ENCODE measurements around the gene TBL1X.
"Not testable (repeated sequence)": the region's sequence is repeated elsewhere in the genome, so short reads cannot be mapped to it uniquely, and the experiment has no call there.

Gene TBL1X

GRCh38 chrX:9746148-9746888, 281.5 kb downstream of the TBL1X start:
- Mint-ChIP-seq H3K36me3 (peaks cover 6% of the 10 kb centered on the region), H3K27me3 (peaks cover 7% of the 10 kb centered on the region), H3K4me3 (no peak overlapping the region), H3K4me1 (peaks cover 10% of the 10 kb centered on the region), H3K27ac (no peak overlapping the region), H3K9me3 (peaks cover 4% of the 10 kb centered on the region)
- no peak for ATAC-seq (ENCODE audit: low read depth)
- DNase-seq (ENCODE audit: low spot score in 2 of 2): no peak

GRCh38 chrX:9747644-9748043, 282.8 kb downstream of the TBL1X start:
- Mint-ChIP-seq H3K36me3 (peaks cover 6% of the 10 kb centered on the region), H3K4me3 (no peak overlapping the region), H3K27ac (no peak overlapping the region), H3K4me1 (peaks cover 10% of the 10 kb centered on the region), H3K27me3 (peaks cover 7% of the 10 kb centered on the region), H3K9me3 (peaks cover 4% of the 10 kb centered on the region)
- no peak for ATAC-seq (ENCODE audit: low read depth)
- DNase-seq (ENCODE audit: low spot score in 2 of 2): no peak

- H3K4me3 Mint-ChIP-seq: no peak overlapping the region
- H3K36me3 Mint-ChIP-seq: peaks cover 6% of the 10 kb centered on the region
- peaks cover 7% of the 10 kb centered on the region for H3K27me3 Mint-ChIP-seq
- DNase-seq (ENCODE audit: low spot score in 2 of 2) (no peak), ATAC-seq (ENCODE audit: low read depth) (no peak)
- H3K27ac Mint-ChIP-seq: no peak overlapping the region
- H3K9me3 Mint-ChIP-seq: peaks cover 4% of the 10 kb centered on the region
- H3K4me1 Mint-ChIP-seq: peaks cover 10% of the 10 kb centered on the region
Observed at GRCh38 chrX:9749146-9749692, 284.4 kb downstream of the TBL1X start.

DNA sequence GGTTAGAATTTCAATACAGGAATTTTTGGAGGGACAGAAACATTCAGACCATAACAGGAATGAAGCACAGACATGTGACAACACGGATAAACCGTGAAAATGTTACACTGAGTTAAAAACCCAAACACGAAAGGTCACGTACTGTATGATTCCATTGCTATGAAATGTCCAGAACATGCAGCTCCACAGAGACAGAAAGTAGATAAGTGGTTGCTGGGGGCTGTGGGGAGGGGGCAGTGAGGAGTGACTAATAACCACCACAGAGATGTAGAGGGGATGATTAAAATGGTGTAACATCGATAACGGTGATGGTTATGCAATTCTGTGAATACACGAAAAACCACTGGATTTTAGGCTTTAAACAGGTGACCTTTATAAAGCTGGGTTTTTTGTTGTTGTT, 292.5 kb downstream of the TBL1X start:
- no peaks in the 10 kb centered on the region for H3K36me3 Mint-ChIP-seq
- H3K4me1 Mint-ChIP-seq: no peaks in the 10 kb centered on the region
- H3K27ac Mint-ChIP-seq: no peak overlapping the region
- DNase-seq (ENCODE audit: low spot score in 2 of 2) (no peak), ATAC-seq (ENCODE audit: low read depth) (no peak)
- H3K4me3 Mint-ChIP-seq: no peak overlapping the region
- H3K27me3 Mint-ChIP-seq: peaks cover 7% of the 10 kb centered on the region
- H3K9me3 Mint-ChIP-seq: no peaks in the 10 kb centered on the region

GRCh38 chrX:9758021-9758638, 293.3 kb downstream of the TBL1X start:
- ATAC-seq (ENCODE audit: low read depth): no peak

GRCh38 chrX:9759337-9759736, 294.5 kb downstream of the TBL1X start:
- H3K27me3 Mint-ChIP-seq: peaks cover 10% of the 10 kb centered on the region
- H3K4me1 Mint-ChIP-seq: no peaks in the 10 kb centered on the region
- no peak overlapping the region for H3K27ac Mint-ChIP-seq
- H3K4me3 Mint-ChIP-seq: no peak overlapping the region
- no peak for DNase-seq (ENCODE audit: low spot score in 2 of 2)
- no peaks in the 10 kb centered on the region for H3K9me3 Mint-ChIP-seq
- ATAC-seq (ENCODE audit: low read depth): no peak
- no peaks in the 10 kb centered on the region for H3K36me3 Mint-ChIP-seq

More at GRCh38 chrX:9758021-9758638, 293.3 kb downstream of the TBL1X start:
- no peaks in the 10 kb centered on the region for H3K4me1 Mint-ChIP-seq
- H3K9me3 Mint-ChIP-seq: no peaks in the 10 kb centered on the region
- H3K36me3 Mint-ChIP-seq: no peaks in the 10 kb centered on the region
- no peak for DNase-seq (ENCODE audit: low spot score in 2 of 2)
- H3K27me3 Mint-ChIP-seq: peaks cover 8% of the 10 kb centered on the region
- H3K27ac Mint-ChIP-seq: no peak overlapping the region
- no peak overlapping the region for H3K4me3 Mint-ChIP-seq

DNA sequence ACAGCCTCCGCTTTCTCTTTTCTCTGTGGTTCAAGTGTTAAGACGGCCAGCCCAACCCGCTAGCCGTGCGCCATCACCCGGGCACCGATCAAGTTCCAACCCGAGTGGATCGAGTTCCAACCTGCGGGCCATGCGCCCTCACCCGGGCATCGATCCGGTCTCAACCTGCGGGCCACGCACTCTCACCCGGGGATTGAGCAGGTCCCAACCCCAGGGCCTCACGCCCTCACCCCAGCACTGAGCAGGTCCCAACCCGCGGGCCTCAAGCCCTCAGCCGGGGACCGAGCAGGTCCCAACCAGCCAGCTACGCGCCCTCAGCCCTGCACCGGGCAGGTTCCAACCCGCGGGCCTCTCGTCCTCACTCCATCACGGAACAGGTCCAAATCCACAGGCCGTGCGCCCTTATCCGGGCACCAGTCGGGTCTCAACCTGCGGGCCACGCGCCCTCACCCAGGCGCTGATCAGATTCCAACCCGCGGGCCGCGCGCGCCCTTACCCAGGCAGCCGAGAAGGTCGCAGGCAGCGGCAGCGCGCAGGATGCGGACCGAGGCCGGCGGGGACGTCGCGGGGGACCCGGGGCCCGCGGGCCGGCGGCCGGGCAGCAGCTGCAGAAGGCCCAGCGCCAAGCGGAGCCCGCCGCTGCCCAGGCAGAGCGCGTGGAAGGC, 300.3 kb downstream of the TBL1X start:
- Mint-ChIP-seq H3K4me3 (no peak overlapping the region), H3K9me3 (no peaks in the 10 kb centered on the region), H3K27ac (no peak overlapping the region), H3K4me1 (no peaks in the 10 kb centered on the region), H3K36me3 (no peaks in the 10 kb centered on the region), H3K27me3 (peaks cover 15% of the 10 kb centered on the region)
- ATAC-seq (ENCODE audit: low read depth): no peak
- no peak for DNase-seq (ENCODE audit: low spot score in 2 of 2)

- Mint-ChIP-seq H3K27ac (no peak within 1 kb of the TSS), H3K36me3 (no peaks in the 10 kb centered on the region), H3K9me3 (no peaks in the 10 kb centered on the region), H3K4me3 (no peak within 1 kb of the TSS), H3K27me3 (peaks cover 11% of the 10 kb centered on the region), H3K4me1 (no peaks in the 10 kb centered on the region)
- DNase-seq (ENCODE audit: low spot score in 2 of 2) (no peak), ATAC-seq (ENCODE audit: low read depth) (no peak)
Observed at GRCh38 chrX:9765737-9766097, 300.9 kb downstream of the TBL1X start, which contains the start of gene GPR143. Gene GPR143, minus strand, starts transcription at chrX:9765847. Its CDS starts 30 bp downstream, at chrX:9765817.

GRCh38 chrX:9767375-9767774, 302.5 kb downstream of the TBL1X start:
- no peaks in the 10 kb centered on the region for H3K36me3 Mint-ChIP-seq
- H3K27me3 Mint-ChIP-seq: peaks cover 10% of the 10 kb centered on the region

DNA sequence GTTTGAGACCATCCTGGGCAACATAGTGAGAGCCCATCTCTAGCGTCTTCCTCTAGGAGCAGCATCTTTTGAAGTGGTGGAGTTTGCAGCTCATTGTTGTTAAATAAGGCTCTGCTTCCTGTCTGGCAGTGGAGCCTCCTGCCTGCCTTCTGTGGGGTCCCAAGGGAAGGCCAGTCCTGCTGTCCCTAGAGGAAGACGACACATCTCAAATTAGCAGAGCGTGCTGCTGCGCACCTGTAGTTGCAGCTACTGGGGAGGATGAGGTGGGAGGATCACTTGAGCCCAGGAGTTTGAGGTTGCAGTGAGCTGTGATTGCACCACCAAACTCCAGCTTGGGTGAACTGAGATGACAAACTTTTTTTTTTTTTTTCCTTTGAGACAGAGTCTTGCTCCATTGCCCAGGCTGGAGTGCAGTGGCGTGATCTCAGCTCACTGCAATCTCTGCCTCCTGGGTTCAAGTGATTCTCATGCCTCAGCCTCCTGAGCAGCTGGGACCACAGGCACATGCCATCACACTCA, 303.5 kb downstream of the TBL1X start:
- H3K4me3 Mint-ChIP-seq; H3K27me3 Mint-ChIP-seq; DNase-seq (ENCODE audit: low spot score in 2 of 2); H3K36me3 Mint-ChIP-seq; ATAC-seq (ENCODE audit: low read depth); H3K4me1 Mint-ChIP-seq; H3K9me3 Mint-ChIP-seq; H3K27ac Mint-ChIP-seq: not testable (repeated sequence)

More at GRCh38 chrX:9767375-9767774, 302.5 kb downstream of the TBL1X start:
- Mint-ChIP-seq H3K4me1 (no peaks in the 10 kb centered on the region), H3K27ac (no peak overlapping the region), H3K4me3 (no peak overlapping the region), H3K9me3 (no peaks in the 10 kb centered on the region)
- ATAC-seq (ENCODE audit: low read depth) (no peak), DNase-seq (ENCODE audit: low spot score in 2 of 2) (no peak)

GRCh38 chrX:9770319-9770718, 305.5 kb downstream of the TBL1X start:
- ATAC-seq (ENCODE audit: low read depth): no peak
- Mint-ChIP-seq H3K9me3 (no peaks in the 10 kb centered on the region), H3K27ac (no peak overlapping the region)

GRCh38 chrX:9772943-9773342, 308.1 kb downstream of the TBL1X start:
- Mint-ChIP-seq H3K36me3 (no peaks in the 10 kb centered on the region), H3K27ac (no peak overlapping the region), H3K4me3 (no peak overlapping the region), H3K9me3 (no peaks in the 10 kb centered on the region), H3K27me3 (peaks cover 10% of the 10 kb centered on the region), H3K4me1 (no peaks in the 10 kb centered on the region)
- DNase-seq (ENCODE audit: low spot score in 2 of 2): no peak
- no peak for ATAC-seq (ENCODE audit: low read depth)

More at GRCh38 chrX:9770319-9770718, 305.5 kb downstream of the TBL1X start:
- no peak for DNase-seq (ENCODE audit: low spot score in 2 of 2)
- no peak overlapping the region for H3K4me3 Mint-ChIP-seq
- H3K27me3 Mint-ChIP-seq: peaks cover 9% of the 10 kb centered on the region
- no peaks in the 10 kb centered on the region for H3K36me3 Mint-ChIP-seq
- no peaks in the 10 kb centered on the region for H3K4me1 Mint-ChIP-seq

DNA sequence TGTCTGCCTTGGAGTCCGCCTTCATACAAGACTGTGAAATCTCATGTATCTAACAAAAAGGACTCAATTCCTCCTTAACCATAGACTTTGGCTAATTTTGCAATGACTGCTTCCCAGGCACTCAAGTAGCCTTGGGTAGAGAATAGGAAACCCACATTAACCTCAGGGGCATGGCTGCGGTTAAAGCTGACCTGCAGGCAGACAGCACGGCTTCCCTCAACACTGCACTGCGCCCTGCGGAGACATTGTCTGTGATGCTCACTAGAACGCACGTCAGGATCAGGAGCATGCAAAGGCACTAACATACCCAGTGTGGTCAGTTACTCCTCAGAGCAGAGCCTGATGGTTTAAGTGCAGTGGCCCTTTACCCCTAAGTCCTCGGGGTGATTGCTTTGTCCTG, 311.1 kb downstream of the TBL1X start:
- peaks cover 10% of the 10 kb centered on the region for H3K27me3 Mint-ChIP-seq
- no peak overlapping the region for H3K27ac Mint-ChIP-seq
- DNase-seq (ENCODE audit: low spot score in 2 of 2) (no peak), ATAC-seq (ENCODE audit: low read depth) (no peak)
- H3K36me3 Mint-ChIP-seq: no peaks in the 10 kb centered on the region
- no peaks in the 10 kb centered on the region for H3K9me3 Mint-ChIP-seq
- H3K4me3 Mint-ChIP-seq: no peak overlapping the region
- no peaks in the 10 kb centered on the region for H3K4me1 Mint-ChIP-seq

DNA sequence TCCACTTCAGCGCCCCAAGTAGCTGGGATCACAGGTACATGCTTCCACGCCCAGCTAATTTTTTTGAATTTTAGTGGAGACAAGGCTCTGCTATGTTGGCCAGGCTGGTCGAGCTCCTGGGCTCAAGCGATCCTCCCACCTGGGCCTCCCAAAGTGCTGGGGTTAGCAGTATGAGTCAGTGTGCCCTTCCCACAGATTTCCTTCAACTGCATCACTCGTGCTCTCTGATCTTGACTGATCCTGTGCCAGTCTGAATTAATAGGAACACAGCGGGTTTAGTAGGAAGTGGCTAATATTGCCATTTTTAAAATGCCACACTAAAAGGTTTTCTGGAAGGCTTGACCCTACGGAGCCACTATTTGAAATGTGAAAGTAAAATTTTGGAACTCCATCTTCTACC, 317.1 kb downstream of the TBL1X start:
- Mint-ChIP-seq H3K27me3 (peaks cover 4% of the 10 kb centered on the region), H3K27ac (no peak overlapping the region), H3K4me3 (no peak overlapping the region), H3K36me3 (no peaks in the 10 kb centered on the region), H3K9me3 (no peaks in the 10 kb centered on the region), H3K4me1 (no peaks in the 10 kb centered on the region)
- DNase-seq (ENCODE audit: low spot score in 2 of 2) (no peak), ATAC-seq (ENCODE audit: low read depth) (no peak)

All from memory B cell (primary cell).